Fibroblast of villous mesenchyme (primary cell): Measurements from ENCODE around the gene SMIM31. TPM values are rescaled to one million over a fixed set of nuclear protein-coding genes. Genes with fewer than 3 reads are reported as not detected.
A peak's percentile ranks its signal among the peaks of the same experiment; 100 is the strongest.

Source experiments
- DNase-seq: peaks from one replicate; pipeline ENCODE4 v3.0.0-alpha.2; 2010; ENCODE audit warnings: low read depth
- H3K4me3 ChIP-seq: 2 replicates; pipeline ENCODE4 v1.5.1; 2011; ENCODE audit warnings: low read depth, mild to moderate bottlenecking, low read length
- total RNA-seq: library from RNA; depleted of rRNA; stranded (reverse); fragments of >200 nt; gene quantifications from 2 replicates; pipeline ENCODE4 v1.2.3, GENCODE V29; 2012
- TF ChIP-seq, protein P1 (sequence below): IDR thresholded peaks from 2 replicates; pipeline ENCODE4 v1.5.1; 2012; ENCODE audit warnings: low read depth, mild to moderate bottlenecking, low read length; ENCODE audit not compliant: insufficient read depth

Gene SMIM31
- total RNA-seq, 1 donor: not detected

DNA sequence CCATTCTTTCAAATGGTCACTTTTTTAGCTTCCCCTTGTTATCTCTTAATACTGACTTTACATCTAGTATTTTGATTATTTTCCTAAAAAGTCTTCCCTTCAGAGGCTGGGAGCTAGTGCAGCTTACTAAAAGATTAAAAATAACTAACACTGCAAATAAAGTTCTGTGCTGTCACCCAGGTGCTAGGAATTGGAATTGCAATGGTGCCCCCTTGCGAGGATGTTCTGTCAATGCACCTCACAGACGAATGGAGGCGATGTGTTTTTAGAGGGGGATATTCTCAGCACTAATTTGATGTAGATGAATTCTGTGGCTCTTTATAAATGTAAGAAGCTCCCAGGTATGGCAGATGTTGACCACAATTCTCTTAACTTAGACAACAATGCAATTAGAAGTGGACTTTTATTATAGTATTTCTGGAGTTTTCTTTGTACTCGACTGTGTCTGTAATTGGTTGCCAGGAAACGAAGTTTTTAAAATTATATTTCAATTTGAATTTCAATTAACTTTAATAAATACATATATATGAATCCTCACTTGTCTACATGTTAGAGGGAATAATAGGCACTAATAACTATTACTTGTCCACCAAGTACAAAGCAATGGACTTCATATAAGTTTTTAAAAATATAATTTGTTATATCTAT lies 22.0 kb upstream of the SMIM31 start:
- no peak overlapping the region for H3K4me3 ChIP-seq
- TF ChIP-seq, protein P1, sequence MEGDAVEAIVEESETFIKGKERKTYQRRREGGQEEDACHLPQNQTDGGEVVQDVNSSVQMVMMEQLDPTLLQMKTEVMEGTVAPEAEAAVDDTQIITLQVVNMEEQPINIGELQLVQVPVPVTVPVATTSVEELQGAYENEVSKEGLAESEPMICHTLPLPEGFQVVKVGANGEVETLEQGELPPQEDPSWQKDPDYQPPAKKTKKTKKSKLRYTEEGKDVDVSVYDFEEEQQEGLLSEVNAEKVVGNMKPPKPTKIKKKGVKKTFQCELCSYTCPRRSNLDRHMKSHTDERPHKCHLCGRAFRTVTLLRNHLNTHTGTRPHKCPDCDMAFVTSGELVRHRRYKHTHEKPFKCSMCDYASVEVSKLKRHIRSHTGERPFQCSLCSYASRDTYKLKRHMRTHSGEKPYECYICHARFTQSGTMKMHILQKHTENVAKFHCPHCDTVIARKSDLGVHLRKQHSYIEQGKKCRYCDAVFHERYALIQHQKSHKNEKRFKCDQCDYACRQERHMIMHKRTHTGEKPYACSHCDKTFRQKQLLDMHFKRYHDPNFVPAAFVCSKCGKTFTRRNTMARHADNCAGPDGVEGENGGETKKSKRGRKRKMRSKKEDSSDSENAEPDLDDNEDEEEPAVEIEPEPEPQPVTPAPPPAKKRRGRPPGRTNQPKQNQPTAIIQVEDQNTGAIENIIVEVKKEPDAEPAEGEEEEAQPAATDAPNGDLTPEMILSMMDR: peak; percentile 92
- peak; percentile 30 for DNase-seq

- DNase-seq: no peak
- TF ChIP-seq, protein P1: no peak
Measured at GRCh38 chr4:164734484-164734883, 19.4 kb upstream of the SMIM31 start.

DNA sequence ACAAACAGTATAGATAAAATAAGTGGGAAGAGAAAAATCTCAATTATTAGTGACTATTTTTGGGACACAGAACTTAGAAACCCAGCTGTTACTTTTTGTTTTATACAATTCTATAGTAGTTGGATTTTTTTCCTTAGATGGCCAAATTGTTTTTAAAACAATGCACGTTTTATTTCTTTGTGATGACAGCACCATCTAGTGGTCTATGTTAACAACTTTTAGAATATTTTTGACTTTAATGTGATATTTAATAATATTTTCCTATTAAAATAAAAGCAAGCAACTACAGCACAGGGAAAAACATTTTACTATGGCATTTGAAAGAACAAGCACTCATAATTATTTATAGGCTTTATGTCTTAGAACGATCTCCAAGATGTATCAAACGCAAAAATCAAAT lies 5.6 kb upstream of the SMIM31 start:
- TF ChIP-seq, protein P1: peak; percentile 38
- H3K4me3 ChIP-seq: no peak overlapping the region
- DNase-seq: peak; percentile 31

More at GRCh38 chr4:164734484-164734883, 19.4 kb upstream of the SMIM31 start:
- H3K4me3 ChIP-seq: no peak overlapping the region

DNA sequence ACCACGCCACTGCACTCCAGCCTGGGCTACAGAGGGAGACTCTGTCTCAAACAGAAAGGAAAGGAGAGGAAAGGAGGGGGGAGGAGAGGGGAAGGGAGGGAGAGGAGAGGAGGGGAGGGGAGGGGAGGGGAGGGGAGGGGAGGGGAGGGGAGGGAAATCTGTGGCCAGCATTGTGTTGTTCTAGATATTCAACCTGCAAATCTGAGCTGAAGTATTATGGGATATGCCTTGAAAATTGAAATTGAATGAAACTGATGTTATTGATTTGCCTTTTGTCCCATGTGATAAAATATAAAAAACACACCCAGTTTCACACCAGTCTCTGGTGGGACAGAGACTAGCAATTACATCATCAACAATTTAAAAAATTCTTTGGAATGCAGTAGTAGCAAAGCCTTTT lies 1.5 kb downstream of the SMIM31 start:
- no peak overlapping the region for H3K4me3 ChIP-seq
- DNase-seq: no peak
- TF ChIP-seq, protein P1: no peak

DNA sequence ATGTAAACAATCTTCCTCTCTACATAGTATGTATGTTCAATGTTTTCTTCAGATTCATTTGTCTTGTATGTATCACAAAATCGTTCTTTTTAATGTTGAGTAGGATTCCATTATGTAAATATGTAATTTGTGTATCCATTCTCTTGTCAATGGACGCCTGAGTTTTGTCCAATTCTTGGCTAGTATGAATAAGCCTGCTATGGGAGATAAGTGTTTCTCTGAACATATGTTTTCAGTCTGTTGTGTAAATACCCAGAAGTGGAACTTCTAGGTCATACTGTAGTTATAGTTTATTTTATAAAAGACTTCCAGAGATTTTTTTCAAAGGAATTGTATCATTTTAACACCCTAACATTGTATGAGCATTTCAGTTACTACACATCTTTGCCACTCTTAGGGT lies 2.8 kb downstream of the SMIM31 start:
- H3K4me3 ChIP-seq: no peak overlapping the region
- no peak for DNase-seq
- TF ChIP-seq, protein P1: no peak

GRCh38 chr4:164761241-164761640 lies 7.3 kb downstream of the SMIM31 start:
- no peak overlapping the region for H3K4me3 ChIP-seq
- DNase-seq: no peak
- TF ChIP-seq, protein P1: no peak
